SK-N-MC (cell line): ENCODE measurements around the gene MYO5C.

ENCODE experiments used
- EZH2 ChIP-seq: fragments of 200-600 bp; sonication (generic); IDR thresholded peaks from one replicate; pipeline ENCODE4 v1.6.1; 2017; ENCODE audit warnings: antibody characterized with exemption
- FOXP2 ChIP-seq: optimal IDR thresholded peaks from 2 replicates; pipeline ENCODE3; 2011; ENCODE audit warnings: mild to moderate bottlenecking, moderate library complexity; ENCODE audit not compliant: insufficient read depth; ENCODE audit errors: extremely low read length, control extremely low read depth
- POLR2AphosphoS5 ChIP-seq: IDR thresholded peaks from 2 replicates; pipeline ENCODE4 v1.6.1; 2012; ENCODE audit warnings: mild to moderate bottlenecking, low read depth, low read length, borderline replicate concordance

DNA sequence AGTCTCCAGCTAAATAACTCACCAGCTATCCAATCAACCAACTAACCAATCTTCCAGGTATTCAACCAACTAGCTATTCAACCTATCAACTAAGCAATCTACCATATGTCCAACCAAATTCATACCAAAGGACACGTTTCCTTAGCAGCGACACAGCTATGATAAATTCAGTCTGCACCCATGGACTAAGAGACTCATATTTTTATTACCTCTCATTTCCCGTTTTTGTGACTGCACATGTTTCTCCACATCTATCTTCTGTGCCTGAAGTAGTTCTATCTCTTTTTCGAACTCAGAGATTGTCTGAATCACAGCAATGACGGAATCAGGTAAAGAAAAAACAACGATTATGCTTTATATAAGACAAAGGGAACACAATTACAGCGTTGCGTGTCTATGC is 70.4 kb downstream of the MYO5C start:
- TF ChIP-seq POLR2AphosphoS5 (no peak), EZH2 (no peak), FOXP2 (no peak)
